GM21576 (cell line): ENCODE measurements around the gene DIP2C.

Experiments
- ATAC-seq: cut with Tn5 transposase; IDR thresholded peaks from one replicate; pipeline ENCODE4 v1.9.1; 2021; ENCODE audit warnings: mild to moderate bottlenecking, moderate library complexity; ENCODE audit not compliant: unreplicated experiment

DIP2C gene

GRCh38 chr10:386771-387592, 302.5 kb downstream of the DIP2C start:
- ATAC-seq: no peak

- no peak for ATAC-seq
These were observed 303.7 kb downstream of the DIP2C start for GRCh38 chr10:385571-386300.

- ATAC-seq: no peak
These were observed 304.7 kb downstream of the DIP2C start for GRCh38 chr10:384538-385305.

GRCh38 chr10:383519-383918, 305.9 kb downstream of the DIP2C start:
- ATAC-seq: no peak

- ATAC-seq: no peak
These were observed 307.7 kb downstream of the DIP2C start for GRCh38 chr10:381805-382204.

GRCh38 chr10:381346-381745, 308.1 kb downstream of the DIP2C start:
- no peak for ATAC-seq

- ATAC-seq: no peak
These were observed 309.0 kb downstream of the DIP2C start for GRCh38 chr10:380313-380940.

- ATAC-seq: no peak
These were observed 310.4 kb downstream of the DIP2C start for GRCh38 chr10:378930-379704.

- ATAC-seq: no peak
These were observed 311.1 kb downstream of the DIP2C start for GRCh38 chr10:378230-378929.

- ATAC-seq: no peak
These were observed 312.2 kb downstream of the DIP2C start for GRCh38 chr10:377228-377627.

GRCh38 chr10:375815-376505, 313.5 kb downstream of the DIP2C start:
- ATAC-seq: no peak

- ATAC-seq: no peak
These were observed 315.1 kb downstream of the DIP2C start for GRCh38 chr10:374354-374753.

- no peak for ATAC-seq
These were observed 315.8 kb downstream of the DIP2C start for GRCh38 chr10:373526-374309.

- no peak for ATAC-seq
These were observed 316.5 kb downstream of the DIP2C start for GRCh38 chr10:373015-373414.

- no peak for ATAC-seq
These were observed 316.9 kb downstream of the DIP2C start for GRCh38 chr10:372566-372965.

GRCh38 chr10:371515-371914, 318.0 kb downstream of the DIP2C start:
- no peak for ATAC-seq

- ATAC-seq: no peak
These were observed 319.0 kb downstream of the DIP2C start for GRCh38 chr10:370449-370825.

GRCh38 chr10:369684-370448, 319.6 kb downstream of the DIP2C start:
- no peak for ATAC-seq
